HG03342 (cell line): ENCODE results near the gene WNT7A.

Experiments
- ATAC-seq: cut with Tn5 transposase; IDR thresholded peaks from one replicate; pipeline ENCODE4 v1.9.1; 2021; ENCODE audit warnings: mild to moderate bottlenecking, moderate library complexity; ENCODE audit not compliant: unreplicated experiment

The WNT7A gene

GRCh38 chr3:13831386-13831996 is 48.4 kb downstream of the WNT7A start:
- no peak for ATAC-seq

DNA sequence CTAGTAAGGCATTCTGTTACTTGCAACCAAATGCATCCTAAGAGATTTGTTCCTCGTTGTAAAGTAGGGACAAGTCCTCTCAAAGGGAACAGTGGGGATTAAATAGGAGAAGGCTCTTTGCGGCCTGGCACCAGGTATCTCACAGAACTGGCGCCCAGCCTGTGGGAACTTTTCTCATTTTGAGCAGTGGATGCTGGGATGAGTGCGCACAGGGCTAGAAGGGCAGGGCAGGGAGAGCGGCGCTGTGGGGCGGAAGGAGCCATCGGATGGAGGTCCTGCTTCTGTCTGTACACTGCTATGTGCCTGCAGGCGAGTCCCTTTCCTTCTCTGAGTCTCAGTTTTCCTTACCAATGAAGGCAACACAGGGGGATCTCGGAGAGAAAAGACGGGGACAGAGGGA is 50.6 kb downstream of the WNT7A start:
- ATAC-seq, result no peak

DNA sequence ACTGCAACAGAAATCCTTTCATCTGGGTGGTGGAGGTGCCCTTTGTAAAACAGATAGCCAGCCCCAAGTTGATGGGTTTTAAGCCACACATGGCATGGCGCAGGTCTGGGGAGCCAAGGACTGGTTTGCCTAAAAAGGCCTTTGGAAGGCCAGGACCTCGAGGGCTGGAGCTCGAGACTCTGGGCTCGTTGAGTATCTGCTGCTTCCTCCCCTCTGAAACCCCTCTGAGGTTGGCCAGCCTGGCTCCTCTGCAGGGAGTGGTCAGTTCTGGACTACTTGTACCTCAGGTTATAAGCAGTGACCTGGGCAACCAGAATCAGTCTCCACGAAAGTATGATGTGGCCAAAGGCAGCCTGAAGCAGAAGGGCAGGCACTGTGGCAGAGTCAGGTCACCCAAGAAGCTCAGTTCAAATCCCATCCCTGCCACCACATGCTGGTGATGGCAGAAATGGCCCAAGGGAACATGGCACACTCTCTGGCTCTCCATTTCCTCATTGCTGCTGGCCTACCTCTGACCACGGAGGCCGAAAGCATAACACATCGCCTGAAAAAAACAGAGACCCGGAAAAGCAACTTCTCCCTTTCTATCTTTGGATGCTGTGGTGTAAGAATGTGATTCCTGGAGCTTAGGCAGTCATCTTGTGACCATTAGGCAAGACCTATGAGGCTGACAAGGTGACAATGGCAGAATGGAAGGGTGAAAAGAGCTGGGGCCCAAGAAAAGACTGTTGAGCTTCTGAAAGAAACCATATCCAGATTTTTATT is 51.2 kb downstream of the WNT7A start:
- no peak for ATAC-seq

DNA sequence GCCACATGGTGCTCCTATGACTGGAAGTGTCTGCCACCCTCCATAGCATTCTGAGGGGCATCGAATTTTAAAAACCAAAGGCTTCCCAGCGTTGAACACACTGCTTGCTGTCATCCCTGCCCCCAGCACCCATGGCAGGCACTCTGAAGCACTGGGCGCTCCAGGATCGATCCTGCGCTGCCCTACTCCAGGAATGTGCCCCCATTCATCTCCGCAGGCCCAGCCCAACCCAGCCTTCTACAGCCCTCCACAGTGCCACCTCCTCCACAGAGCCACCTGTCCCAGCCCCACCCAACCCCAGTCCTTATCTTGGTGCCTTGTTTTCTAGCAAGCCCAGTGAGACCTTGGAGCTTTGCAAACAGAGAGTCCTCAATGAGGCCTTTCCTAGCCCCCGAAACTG is 52.2 kb downstream of the WNT7A start:
- ATAC-seq, result no peak

DNA sequence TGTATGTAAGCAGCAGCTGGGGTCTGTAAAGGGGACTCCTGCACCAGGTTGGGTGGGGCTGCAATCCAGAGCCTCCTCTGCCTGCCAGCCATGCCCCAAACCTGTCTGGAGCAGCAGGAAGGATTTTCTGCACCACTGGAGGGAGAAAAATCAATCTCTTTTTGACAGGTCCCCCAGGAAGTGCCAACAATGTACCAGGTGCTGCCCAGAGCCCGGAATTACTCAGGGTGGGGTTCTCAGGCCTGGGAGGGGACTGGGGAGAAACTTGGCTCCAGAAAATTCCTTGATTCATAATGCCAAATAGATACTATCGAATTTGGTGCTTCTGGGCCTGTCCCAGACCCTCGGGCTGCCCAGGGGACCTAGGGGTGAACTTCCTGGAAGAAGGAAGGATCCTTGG is 52.6 kb downstream of the WNT7A start:
- no peak for ATAC-seq

DNA sequence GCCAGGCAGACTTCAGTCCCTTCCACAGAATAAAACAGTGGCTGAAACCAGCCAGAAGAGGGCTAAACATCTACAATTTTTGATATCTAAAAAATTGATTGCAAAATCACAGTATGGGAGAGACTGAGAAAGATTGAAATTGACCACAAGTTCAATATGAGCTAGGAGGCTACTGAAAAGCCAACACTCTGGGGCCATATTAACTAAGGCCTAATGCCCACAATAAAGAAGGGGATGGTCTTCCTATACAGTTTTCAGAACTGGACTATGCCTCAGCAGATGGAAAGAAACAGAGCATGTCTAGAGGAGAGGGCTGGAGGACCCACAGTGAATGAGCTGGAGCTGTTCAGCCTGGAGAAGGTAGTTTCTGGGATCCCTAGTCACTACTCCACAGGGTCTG is 53.2 kb downstream of the WNT7A start:
- no peak for ATAC-seq

- ATAC-seq, result no peak
Observed at GRCh38 chr3:13825821-13826220, 54.0 kb downstream of the WNT7A start.

- no peak for ATAC-seq
Observed at GRCh38 chr3:13825311-13825579, 54.6 kb downstream of the WNT7A start.

DNA sequence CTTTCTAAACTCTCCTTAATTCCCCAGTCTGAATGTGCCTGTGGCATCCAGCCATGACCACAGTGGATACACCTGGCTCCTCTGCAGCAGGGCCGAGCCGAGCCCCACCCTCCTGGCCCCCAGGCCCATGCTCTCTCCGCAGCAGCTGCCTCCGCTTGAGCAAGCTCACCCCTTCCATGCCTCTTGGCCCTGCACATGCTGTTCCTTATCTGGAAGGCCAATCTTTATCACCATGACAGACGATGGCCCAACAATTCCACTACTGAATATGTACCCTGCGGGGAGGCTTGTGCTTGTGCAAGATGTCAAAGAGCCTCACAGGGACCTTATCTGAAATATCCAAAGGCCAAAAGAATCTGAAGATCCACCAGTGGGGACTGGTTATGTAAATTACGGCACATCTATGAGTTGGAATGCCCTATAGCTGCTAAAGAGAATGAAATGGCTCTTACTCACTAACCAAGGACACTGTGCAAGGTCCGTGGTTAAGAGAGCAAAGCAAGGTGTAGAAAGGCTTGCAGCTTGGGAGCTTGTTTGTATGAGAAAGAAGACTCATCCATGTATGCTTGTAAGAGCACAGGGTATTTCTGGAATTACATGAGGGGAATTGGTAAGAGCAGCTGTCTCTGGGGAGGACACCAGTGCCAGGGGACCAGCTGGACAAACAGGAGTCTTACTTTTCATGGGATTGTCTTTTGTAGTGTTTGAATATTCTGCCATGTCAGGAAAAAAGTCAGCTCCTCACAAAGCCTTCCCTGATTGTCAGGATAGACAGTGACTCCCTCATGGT is 55.2 kb downstream of the WNT7A start:
- ATAC-seq, result no peak

GRCh38 chr3:13823692-13824091 is 56.2 kb downstream of the WNT7A start:
- no peak for ATAC-seq

DNA sequence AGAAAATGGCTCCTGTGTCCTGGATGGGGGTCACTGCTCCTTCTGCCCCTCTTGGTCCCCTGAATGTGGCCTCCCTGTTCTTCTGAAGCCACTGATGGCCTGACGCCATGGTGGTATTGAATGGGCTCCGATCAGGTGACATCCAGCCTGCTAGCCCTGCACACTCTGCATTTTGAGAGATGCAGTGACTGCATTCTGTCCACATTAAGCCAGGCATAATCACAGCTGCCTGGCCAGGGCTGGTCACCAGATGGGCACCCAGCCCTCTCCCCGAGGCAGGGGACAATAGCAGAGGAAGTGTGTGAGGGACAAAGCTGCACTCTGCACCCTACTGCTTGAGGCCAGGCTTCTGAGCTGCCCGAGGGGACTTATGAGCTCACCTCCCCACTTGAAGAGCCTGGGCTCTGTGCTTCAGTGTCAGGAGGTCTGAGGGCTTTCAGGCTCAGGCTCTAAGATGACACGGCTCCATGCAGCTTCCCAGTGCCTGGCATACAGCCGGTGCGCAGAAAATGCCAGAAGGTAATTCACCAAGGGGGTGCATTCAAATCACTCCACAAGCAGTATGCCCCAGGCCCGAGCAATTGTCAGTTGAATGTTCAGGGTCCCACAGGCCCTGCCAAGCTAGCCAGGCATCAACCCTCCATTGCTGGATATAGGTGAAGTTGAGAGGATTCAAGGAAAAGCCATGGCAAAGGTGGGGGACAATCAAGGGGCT is 56.8 kb downstream of the WNT7A start:
- no peak for ATAC-seq

GRCh38 chr3:13822042-13822441 is 57.8 kb downstream of the WNT7A start:
- ATAC-seq, result no peak

GRCh38 chr3:13821126-13821525 is 58.7 kb downstream of the WNT7A start:
- no peak for ATAC-seq

DNA sequence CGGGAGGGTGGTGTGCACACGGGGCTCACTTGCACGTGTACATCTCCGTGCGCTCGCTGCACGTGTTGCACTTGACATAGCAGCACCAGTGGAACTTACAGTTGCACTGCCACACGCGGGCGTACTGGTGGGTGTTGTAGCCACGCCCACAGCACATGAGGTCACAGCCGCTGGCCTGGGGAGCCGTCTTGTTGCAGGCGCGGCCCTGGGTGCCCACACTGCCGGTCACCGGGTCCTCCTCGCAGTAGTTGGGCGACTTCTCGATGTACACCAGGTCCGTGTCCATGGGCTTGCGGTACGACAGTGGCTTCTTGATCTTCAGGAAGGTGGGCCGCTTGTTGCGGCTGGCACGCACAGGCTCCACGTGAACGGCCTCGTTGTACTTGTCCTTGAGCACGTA is 61.0 kb downstream of the WNT7A start:
- no peak for ATAC-seq

GRCh38 chr3:13815088-13815683 is 64.7 kb downstream of the WNT7A start:
- no peak for ATAC-seq

DNA sequence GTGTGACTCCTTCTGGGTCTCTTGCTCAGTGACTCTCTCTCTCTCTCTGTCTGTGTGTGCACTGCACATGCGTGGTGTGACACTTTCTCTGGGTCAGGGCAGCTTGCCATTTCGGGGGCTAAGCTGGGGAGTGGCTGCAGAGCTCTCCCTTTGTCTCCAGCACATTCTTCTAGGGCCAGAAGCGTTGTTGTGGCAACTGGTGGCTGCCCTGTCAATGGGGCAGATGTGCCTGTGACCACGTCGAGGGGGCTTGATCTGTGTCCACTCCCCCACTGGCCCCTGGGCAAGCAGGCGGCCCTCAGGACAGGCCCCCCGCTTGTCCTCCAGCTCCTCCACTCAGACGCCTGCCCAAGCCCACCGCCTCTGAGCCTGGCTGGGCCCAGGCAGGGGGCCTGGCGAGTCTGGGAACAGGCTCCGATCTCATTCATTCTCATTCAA is 67.8 kb downstream of the WNT7A start:
- ATAC-seq, result no peak

DNA sequence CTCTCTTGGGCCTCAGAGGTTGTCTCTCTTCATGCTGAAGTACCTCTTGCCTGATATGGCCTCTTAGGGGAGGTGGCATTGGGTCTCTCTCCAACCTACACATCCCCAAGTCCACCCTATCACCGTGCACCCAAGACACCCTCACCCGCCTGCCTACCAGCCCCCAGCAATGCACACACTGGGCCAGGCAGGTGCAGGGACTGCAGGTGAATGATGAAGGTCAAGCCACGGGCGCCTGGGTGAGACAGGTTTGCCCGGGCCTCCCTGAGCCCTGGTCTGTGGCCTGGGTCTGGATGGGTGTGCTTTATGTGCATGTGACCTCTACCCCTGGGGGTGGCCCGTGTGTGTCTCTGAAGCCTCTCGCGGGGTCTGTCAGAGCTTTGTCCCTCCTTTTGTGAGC is 68.3 kb downstream of the WNT7A start:
- no peak for ATAC-seq

GRCh38 chr3:13808550-13808949 is 71.3 kb downstream of the WNT7A start:
- ATAC-seq, result no peak

DNA sequence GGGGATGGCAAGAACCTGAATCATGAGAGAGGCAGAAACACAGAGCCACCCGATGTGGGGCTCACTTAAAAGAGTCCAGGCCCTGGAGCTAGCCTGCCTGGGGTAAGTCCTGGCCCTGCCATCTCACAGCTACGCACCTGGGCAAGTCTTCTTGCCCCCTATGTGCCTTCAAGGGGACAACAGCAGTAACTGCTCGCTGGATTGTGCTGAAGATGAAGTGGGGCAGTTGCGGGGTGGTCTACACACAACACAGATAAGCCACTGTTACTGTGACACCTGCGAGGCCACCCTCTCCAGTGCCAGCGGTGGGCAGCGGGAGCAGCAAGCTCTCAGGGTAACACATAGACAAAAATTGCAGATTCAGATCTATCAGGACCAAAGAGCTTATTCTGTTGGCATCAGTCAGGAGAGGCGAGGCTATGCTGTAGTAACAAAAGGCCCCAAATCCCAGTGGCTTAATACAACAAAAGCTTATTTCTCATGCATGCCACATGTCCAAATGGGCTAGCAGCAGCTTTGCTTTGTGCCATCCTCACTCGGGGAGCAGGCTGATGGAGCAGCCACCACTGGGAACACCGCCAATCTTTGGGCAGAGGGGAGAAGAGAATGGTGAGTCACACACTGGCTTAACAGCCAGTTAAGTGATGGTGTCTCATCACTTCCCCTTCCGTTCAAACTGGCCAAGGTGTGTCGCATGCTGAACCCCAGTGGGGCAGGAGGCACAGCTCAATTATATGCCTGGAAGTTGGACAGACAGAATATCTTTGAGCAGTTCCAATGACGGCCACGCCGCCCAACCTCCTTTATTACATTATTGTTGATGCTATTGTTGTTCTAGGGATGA is 78.3 kb downstream of the WNT7A start:
- no peak for ATAC-seq

DNA sequence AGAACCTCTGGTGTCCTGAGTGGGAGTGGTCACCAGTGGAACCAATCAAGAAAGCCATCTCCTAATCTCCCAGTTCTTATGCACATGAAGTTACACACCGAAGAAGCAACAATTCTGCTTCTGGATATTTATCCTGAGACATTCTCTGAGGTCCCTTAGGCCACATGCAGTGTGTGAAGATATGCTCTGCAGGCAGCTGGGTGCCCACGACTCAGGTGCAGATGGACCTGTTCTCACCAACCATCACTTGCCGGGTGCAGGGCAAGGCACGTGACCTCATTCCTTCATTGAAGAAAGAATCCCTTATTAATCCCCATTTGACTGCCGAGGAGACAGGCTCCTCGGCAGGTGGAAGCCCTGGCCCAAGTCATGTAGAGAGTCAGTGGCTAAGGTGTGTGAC is 79.8 kb downstream of the WNT7A start:
- no peak for ATAC-seq
